Colonic mucosa (tissue), 4 donors: ENCODE data around the gene CUL9. TPM values are rescaled to one million over a fixed set of nuclear protein-coding genes. Genes with fewer than 3 reads are reported as not detected.
A peak's percentile ranks its signal among the peaks of the same experiment; 100 is the strongest.

ENCODE experiments used
- DNase-seq: peaks from one replicate; pipeline ENCODE4 v3.0.0-alpha.2; 2020
- H3K27ac ChIP-seq: fragments of 200-600 bp; one replicate; pipeline ENCODE4 v1.8.0; 2021
- H3K27me3 ChIP-seq: fragments of 200-600 bp; one replicate; pipeline ENCODE4 v1.8.0; 2021
- H3K36me3 ChIP-seq: fragments of 200-600 bp; one replicate; pipeline ENCODE4 v1.8.0; 2021
- H3K4me1 ChIP-seq: fragments of 200-600 bp; one replicate; pipeline ENCODE4 v1.8.0; 2021; ENCODE audit warnings: mild to moderate bottlenecking
- H3K4me3 ChIP-seq: fragments of 200-600 bp; one replicate; pipeline ENCODE4 v1.8.0; 2021
- H3K9ac ChIP-seq, 2 donors: one replicate each; pipeline ENCODE4 v1.7.0; 2013; ENCODE audit warnings: control low read depth in 2 of 2, low read depth in 2 of 2, low read length in 2 of 2
- H3K9me3 ChIP-seq: fragments of 200-600 bp; one replicate; pipeline ENCODE4 v1.8.0; 2021
- CTCF ChIP-seq: fragments of 200-600 bp; IDR thresholded peaks from one replicate; pipeline ENCODE4 v1.8.0; 2022; ENCODE audit warnings: antibody characterized with exemption, mild to moderate bottlenecking
- intact Hi-C: fragments of 100-400 bp; cut with DNase I; formaldehyde crosslinking; loops from one replicate; pipeline ENCODE4 v1.14.1; 2022
- total RNA-seq, 2 donors: library from RNA; stranded (reverse); fragmentation: NEBNext Ultra II Directional in 1 of 2; extraction: Animal tissue kit (Norgen Biotek cat#: 25700) in 1 of 2; gene quantifications; one replicate each; pipeline ENCODE4 v1.2.1, GENCODE V29; 2021
- donor health status: healthy.
- donor health status: DM: no; HTN: no; CAD: no.
- donor health status: DM: no; HTN: no; CAD: no.

The CUL9 gene
- total RNA-seq, 2 donors from 2014 or later: 23.4 to 36.9 TPM

GRCh38 chr6:43180058-43180457 is 1.9 kb upstream of the CUL9 start:
- Histone ChIP-seq H3K4me1 (peaks cover 9% of the 10 kb centered on the region), H3K9ac (no peak overlapping the region), H3K27me3 (no peaks in the 10 kb centered on the region), H3K36me3 (peaks cover 17% of the 10 kb centered on the region), H3K9me3 (no peaks in the 10 kb centered on the region), H3K27ac (no peak overlapping the region), H3K4me3 (no peak overlapping the region)
- no peak for TF ChIP-seq CTCF
- intact Hi-C loops: no loop called here
- DNase-seq: no peak

- intact Hi-C loops: no loop called here
- no peaks in the 10 kb centered on the region for H3K9me3 ChIP-seq
- no peak overlapping the region for H3K4me3 ChIP-seq
- H3K27ac ChIP-seq: no peak overlapping the region
- H3K36me3 ChIP-seq: peaks cover 13% of the 10 kb centered on the region
- no peak overlapping the region for H3K9ac ChIP-seq
- H3K4me1 ChIP-seq: peaks cover 3% of the 10 kb centered on the region
- H3K27me3 ChIP-seq: no peaks in the 10 kb centered on the region
- no peak for DNase-seq
- TF ChIP-seq CTCF: no peak
Observed at GRCh38 chr6:43180985-43181384, 1.0 kb upstream of the CUL9 start.

- intact Hi-C loops: no loop called here
- no peak for DNase-seq
- Histone ChIP-seq H3K9ac (peak overlapping the region; percentile 79 to 84), H3K27ac (peak overlapping the region; percentile 31), H3K4me1 (no peaks in the 10 kb centered on the region), H3K36me3 (peaks cover 13% of the 10 kb centered on the region), H3K4me3 (peak overlapping the region; percentile 57), H3K27me3 (no peaks in the 10 kb centered on the region), H3K9me3 (no peaks in the 10 kb centered on the region)
- TF ChIP-seq CTCF: no peak
Observed at GRCh38 chr6:43181621-43181941, 415 bp upstream of the CUL9 start.

- DNase-seq: no peak
- no peak for TF ChIP-seq CTCF
- no peak overlapping the region for H3K4me3 ChIP-seq
- no peaks in the 10 kb centered on the region for H3K9me3 ChIP-seq
- no peak overlapping the region for H3K27ac ChIP-seq
- H3K9ac ChIP-seq: peak overlapping the region in 1 of 2 donors; percentile 84
- H3K27me3 ChIP-seq: no peaks in the 10 kb centered on the region
- H3K36me3 ChIP-seq: peaks cover 13% of the 10 kb centered on the region
- H3K4me1 ChIP-seq: no peaks in the 10 kb centered on the region
- intact Hi-C loops: no loop called here
Observed at GRCh38 chr6:43183441-43183840, 1.4 kb downstream of the CUL9 start.

- intact Hi-C loops: no loop called here
- Histone ChIP-seq H3K4me1 (no peaks in the 10 kb centered on the region), H3K4me3 (no peak overlapping the region), H3K36me3 (peaks cover 3% of the 10 kb centered on the region), H3K27ac (no peak overlapping the region), H3K27me3 (no peaks in the 10 kb centered on the region), H3K9ac (no peak overlapping the region), H3K9me3 (no peaks in the 10 kb centered on the region)
- DNase-seq: no peak
- TF ChIP-seq CTCF: no peak
Observed at GRCh38 chr6:43184268-43184985, 2.4 kb downstream of the CUL9 start.
